Activated naive CD4-positive, alpha-beta T cell treated with Interleukin-2 at 50 U/mL for 16 hours (primary cell): ENCODE results near the gene SMAD3.
"Not testable (repeated sequence)": the region's sequence is repeated elsewhere in the genome, so short reads cannot be mapped to it uniquely, and the experiment has no call there.

Experiments used
- DNase-seq: peaks from one replicate; pipeline ENCODE4 v3.0.0-alpha.2; 2020

The SMAD3 gene

GRCh38 chr15:67146234-67146633, 80.8 kb downstream of the SMAD3 start:
- DNase-seq: no peak

DNA sequence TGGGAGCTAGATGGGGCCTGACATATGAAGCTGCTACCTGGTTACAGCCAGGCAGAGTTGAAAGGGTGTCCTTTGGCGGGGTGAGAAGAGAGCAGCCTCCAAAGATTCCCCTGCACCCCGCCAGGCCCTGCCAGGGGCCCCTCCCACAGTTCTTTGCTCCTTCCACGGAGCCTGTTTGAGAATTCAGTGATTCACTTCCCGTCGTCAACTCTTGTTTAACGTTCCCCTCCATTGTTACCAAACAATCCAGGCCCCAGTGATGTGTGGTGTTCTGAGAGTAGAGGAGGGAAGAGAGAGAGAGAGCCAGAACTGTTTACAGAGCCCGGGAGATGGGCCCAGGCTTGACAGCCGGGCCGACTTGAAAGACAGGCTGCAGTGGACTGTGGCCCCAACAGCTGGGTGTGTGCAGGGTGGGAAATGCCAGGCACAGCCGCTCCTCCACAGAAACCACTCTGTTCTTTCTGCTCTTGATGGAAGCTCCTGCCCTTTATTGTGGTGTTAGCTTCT, 81.5 kb downstream of the SMAD3 start:
- peak; percentile 27 for DNase-seq

DNA sequence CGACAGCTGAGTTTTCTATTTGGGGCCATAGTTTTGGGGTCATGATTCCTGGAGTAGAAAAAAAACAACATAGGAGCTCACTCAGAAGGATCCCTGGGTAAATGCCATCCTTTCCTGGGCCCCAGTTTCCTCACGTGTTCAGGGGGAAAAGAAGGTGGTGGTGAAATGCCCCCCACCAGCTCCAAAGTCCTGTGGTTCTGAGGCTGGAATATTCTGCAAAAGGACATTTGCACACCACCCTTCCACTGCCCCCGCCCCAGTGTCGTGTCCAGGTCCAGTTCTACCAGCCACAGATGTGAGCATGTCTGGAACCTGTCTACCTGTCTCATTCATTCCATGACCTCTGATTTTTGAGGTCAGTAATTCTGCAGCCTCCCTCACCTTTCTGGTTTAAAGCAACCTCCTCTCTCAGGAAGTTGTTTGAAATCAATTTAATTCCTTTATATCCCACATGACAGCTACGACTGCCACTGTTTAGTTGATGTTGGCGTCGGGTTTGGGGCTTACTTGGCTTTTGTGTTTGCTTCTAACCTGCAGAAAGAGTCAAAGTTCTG, 82.1 kb downstream of the SMAD3 start:
- DNase-seq: no peak

GRCh38 chr15:67148196-67148701, 82.8 kb downstream of the SMAD3 start:
- DNase-seq: no peak

DNA sequence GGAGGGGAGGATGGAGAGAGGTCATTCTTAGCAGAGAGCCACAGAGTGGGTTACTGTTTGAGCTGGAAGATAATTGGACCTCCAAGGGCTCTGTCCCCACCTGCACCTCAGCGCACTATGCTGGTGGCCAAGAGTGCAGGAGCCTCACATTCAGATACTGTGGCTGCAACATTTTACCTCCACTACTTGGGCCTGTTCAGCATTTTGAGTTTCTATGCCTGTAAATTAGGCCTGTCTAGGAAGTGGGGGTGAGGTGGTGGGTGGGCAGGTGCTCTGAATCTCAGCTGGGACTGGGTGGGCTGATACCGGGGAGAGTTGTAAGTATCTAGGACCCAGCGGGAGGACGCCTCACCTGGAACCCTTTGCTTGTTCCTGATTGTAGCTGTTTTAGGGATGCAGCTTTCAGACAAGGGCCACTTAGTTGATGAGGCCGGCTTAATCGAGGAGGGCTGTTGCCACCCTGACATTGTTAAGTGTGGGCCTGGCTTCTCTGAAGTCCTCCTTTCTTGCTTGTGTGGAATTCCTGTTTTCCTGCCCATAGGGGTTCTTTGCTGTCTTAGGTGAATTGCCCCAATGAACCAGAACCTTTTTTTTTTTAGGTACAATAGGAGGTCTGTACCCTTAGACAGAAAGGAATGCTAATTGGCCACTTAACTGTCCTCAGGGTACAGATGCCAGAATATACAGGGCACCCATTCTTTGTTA, 83.8 kb downstream of the SMAD3 start:
- no peak for DNase-seq

DNA sequence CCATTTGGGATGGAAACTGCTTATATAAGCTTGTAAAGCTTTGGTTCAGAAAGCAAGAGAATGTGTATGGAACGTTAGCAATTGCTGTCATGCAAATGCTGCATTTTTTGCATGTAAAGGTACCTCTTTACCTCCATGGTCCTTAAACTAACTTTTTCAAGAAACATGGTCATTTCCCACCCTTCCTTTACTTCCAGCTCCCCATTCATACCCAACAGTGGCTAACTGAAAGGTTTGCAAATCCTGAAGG, 84.3 kb downstream of the SMAD3 start:
- no peak for DNase-seq

DNA sequence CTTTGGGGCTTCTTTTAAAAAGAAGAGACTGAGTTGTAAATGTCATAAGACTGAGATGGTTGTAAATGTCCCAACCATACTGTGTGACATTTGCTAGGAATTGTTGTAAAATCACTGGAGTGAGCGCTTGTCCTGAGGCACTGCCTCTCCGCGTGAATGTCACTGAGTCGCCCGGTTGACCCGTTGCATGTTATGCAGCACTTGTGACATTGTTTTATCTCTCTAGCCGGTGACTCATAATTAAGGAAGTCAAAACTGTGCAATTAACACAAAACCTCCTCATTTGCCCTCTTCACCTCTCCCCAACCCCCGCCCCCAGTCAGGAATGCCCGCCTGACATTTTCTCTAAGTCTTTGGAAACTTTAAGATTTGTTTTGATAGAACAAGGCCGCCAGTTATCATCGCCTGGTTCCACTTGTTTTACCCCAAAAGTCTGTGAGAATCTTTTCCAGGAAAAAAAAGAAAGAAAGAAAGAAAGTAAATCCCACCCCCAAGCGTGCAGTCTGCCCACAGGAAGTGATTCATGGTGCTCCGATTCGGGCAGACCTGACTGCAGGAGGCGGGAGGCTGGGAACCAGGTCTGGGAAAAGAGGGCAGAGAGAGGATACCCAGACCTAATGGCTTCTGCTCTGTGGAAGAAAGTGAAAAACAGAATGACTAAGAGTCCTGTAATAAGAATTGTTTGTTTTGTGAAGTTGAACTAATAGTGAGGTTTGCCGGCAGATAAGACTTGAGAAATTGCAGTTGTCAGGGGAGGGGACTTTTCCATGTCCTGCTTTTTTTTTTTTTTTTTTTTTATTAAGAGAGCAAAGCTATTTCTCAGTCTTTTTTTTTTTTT, 84.8 kb downstream of the SMAD3 start:
- peak; percentile 59 for DNase-seq

DNA sequence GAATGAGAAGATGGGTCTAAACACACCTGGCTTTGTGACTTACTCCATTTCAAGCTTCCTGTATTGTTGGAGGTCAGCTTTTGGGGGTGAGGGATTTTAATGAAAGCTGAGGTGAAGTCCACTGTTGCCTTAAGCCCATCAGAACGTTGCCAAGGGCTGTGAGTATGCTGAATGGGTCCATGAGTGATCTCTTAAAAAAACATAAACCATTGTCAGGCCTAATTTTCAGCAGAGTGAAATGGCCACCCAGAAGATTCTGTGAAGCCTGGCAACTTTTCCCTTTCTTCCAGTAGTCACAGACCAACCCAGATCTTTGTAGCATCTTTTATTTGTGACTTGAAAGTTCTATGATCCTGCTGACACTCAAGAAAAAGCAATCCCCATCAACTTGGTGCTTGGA, 87.0 kb downstream of the SMAD3 start:
- no peak for DNase-seq

DNA sequence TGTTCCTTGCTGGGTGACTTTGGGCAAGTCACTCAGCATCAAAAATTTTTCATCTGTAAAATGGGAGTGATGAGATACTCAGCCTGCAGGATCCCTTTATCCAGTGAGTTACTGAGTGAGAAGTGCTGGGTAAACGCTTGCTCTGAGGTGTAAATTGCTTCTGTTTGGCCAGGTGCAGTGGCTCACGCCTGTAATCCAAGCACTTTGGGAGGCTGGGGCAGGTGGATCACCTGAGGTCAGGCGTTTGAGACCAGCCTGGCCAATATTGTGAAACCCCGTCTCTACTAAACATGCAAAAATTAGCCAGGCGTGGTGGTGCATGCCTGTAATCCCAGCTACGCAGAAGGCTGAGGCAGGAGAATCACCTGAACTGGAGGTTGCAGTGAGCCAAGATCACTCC, 87.6 kb downstream of the SMAD3 start:
- DNase-seq: not testable (repeated sequence)

- DNase-seq: no peak
These were observed 88.8 kb downstream of the SMAD3 start for GRCh38 chr15:67154249-67154648.

- DNase-seq: no peak
These were observed 91.0 kb downstream of the SMAD3 start for GRCh38 chr15:67156426-67156825.

GRCh38 chr15:67156834-67157233, 91.4 kb downstream of the SMAD3 start:
- no peak for DNase-seq

- no peak for DNase-seq
These were observed 92.3 kb downstream of the SMAD3 start for GRCh38 chr15:67157521-67158252.

DNA sequence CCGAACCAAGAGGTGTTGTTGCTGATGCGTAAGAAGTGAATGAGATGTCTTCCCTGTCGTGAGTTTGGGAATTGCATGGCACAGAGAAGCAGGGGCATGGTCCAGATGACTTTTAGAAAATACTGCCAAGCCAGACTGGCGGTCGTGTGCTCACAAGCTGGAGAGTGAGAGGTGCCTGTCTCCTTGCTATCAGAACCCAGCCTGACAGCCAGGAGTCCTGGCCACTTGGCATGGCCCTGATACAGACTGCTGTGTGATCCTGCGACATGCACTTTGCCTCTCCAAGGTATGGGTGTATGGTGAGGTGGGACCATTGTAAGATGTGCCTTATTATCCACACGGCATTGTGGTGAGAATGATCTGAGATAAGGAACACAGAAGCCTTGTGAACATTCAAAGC, 93.0 kb downstream of the SMAD3 start:
- DNase-seq: no peak

GRCh38 chr15:67161412-67161811, 96.0 kb downstream of the SMAD3 start:
- DNase-seq: no peak

- no peak for DNase-seq
These were observed 96.5 kb downstream of the SMAD3 start for GRCh38 chr15:67161881-67162280.

- DNase-seq: no peak
These were observed 97.8 kb downstream of the SMAD3 start for GRCh38 chr15:67163180-67163579.

DNA sequence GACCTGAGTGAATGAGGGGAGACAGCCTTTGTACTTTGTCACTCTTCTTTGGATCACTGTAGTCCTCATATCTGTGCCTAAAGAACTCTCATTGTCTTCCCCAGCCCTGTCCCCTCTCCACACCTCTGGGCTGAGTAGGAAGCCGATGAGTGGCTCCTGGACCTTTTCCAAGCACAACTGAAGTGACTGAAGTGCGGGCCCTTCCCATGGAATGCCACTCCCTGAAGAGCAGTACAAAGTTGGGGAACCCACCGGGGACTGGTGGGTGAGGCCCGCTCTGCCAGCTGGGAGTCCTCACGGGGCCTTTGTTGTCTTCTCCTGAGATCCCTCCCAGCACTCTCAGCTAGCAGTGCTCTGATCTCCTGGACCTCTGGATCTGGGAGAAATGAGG, 99.0 kb downstream of the SMAD3 start:
- DNase-seq: no peak

DNA sequence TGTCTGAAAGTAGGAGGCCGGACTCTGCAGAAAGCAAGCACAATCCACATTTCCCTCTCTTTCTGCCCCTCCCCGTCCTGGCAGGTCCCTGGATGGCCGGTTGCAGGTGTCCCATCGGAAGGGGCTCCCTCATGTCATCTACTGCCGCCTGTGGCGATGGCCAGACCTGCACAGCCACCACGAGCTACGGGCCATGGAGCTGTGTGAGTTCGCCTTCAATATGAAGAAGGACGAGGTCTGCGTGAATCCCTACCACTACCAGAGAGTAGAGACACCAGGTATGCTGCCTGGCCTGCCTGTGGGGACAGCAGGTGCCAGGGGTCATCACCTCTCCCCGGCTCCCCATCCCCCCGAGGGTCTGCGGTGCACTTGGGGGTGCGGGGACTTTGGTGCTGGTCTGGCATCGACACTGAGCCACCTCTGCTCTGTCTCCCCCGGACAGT, 99.4 kb downstream of the SMAD3 start:
- DNase-seq: no peak

GRCh38 chr15:67165254-67166253, 100.2 kb downstream of the SMAD3 start:
- DNase-seq: no peak

GRCh38 chr15:67166280-67167009, 101.0 kb downstream of the SMAD3 start:
- no peak for DNase-seq
